Right lobe of liver (tissue), 6 donors: ENCODE results near the gene TNKS1BP1. TPM values are rescaled to one million over a fixed set of nuclear protein-coding genes. Genes with fewer than 3 reads are reported as not detected.
A peak's percentile ranks its signal among the peaks of the same experiment; 100 is the strongest.

Experiments
- ATAC-seq, 4 donors: fragments of 200-7000 bp; cut with Tn5 transposase; one replicate each; pipeline ENCODE4 v1.9.1; 2020; ENCODE audit warnings: mild to moderate bottlenecking in 4 of 4, moderate library complexity in 4 of 4
- DNase-seq, 3 donors: peaks; one replicate each; pipeline ENCODE4 v3.0.0-alpha.2; 2020
- H3K27ac ChIP-seq, 3 donors: fragments of 200-600 bp; one replicate each; pipeline ENCODE4 v1.8.0; 2022
- H3K27me3 ChIP-seq, 2 donors: fragments of 200-600 bp; one replicate each; pipeline ENCODE4 v1.8.0; 2022
- H3K36me3 ChIP-seq, 4 donors: fragments of 200-600 bp; sonication (generic) in 1 of 4; one replicate each; pipeline versions ENCODE4 v1.5.1 to v1.8.0; 2017 to 2022; ENCODE audit warnings: control low read depth in 1 of 4
- H3K4me1 ChIP-seq, 4 donors: fragments of 200-600 bp; sonication (generic) in 1 of 4; one replicate each; pipeline versions ENCODE4 v1.5.1 to v1.8.0; 2017 to 2022; ENCODE audit warnings: control low read depth in 1 of 4
- H3K4me3 ChIP-seq, 3 donors: fragments of 200-600 bp; one replicate each; pipeline ENCODE4 v1.8.0; 2022
- H3K9me3 ChIP-seq, 4 donors: fragments of 200-600 bp; sonication (generic) in 1 of 4; one replicate each; pipeline versions ENCODE4 v1.5.1 to v1.8.0; 2017 to 2022; ENCODE audit warnings: control low read depth in 1 of 4
- CTCF ChIP-seq, 4 donors: fragments of 200-600 bp in 3 of 4; fragments of 450-650 bp in 1 of 4; IDR thresholded peaks; one replicate each; pipeline versions ENCODE4 v1.5.1 to v1.8.0; 2016 to 2022; ENCODE audit warnings: antibody characterized with exemption in 4 of 4, mild to moderate bottlenecking in 2 of 4
- POLR2A ChIP-seq: fragments of 450-650 bp; IDR thresholded peaks from one replicate; pipeline ENCODE4 v1.6.1; 2017; ENCODE audit warnings: antibody characterized with exemption, mild to moderate bottlenecking
- WGBS: methylation state at CpG from one replicate; pipeline ENCODE4 v1.1.6; 2018; ENCODE audit warnings: low coverage, low lambda C conversion rate; ENCODE audit not compliant: insufficient coverage; ENCODE audit errors: missing lambda C conversion rate; 5-methylcytosine and 5-hydroxymethylcytosine counted together
- intact Hi-C, 2 donors: fragments of 100-400 bp; cut with DNase I; formaldehyde crosslinking; loops; one replicate each; pipeline versions ENCODE4 v1.11.2 to v1.14.1; 2022
- total RNA-seq, 6 experiments: library from RNA; depleted of rRNA in 2 of 6; stranded (reverse); fragments of >200 nt in 2 of 6; fragmentation: NEBNext Ultra II Directional in 3 of 6; extraction: Animal tissue kit (Norgen Biotek cat#: 25700) in 3 of 6; gene quantifications; one replicate each; pipeline versions ENCODE4 v1.1.0 to v1.2.4, GENCODE V29; 2016 to 2023
- donor health status: DM: no; HTN: yes; CAD: no.
- donor health status: DM: no; HTN: no; CAD: no.
- donor health status: DM: no; HTN: no; CAD: no.
- donor health status: DM: no; HTN: yes; CAD: no.
- donor health status: DM: no; HTN: yes; CAD: no.

The TNKS1BP1 gene
- total RNA-seq, 6 experiments from 2014 or later = 52.4 to 124 (median 92.7) TPM

GRCh38 chr11:57306940-57307565, 17.7 kb downstream of the TNKS1BP1 start:
- intact Hi-C loops = no loop called here
- Histone ChIP-seq H3K36me3 (peaks cover 0 to 19% (median 11%) of the 10 kb centered on the region in 4 donors), H3K27me3 (no peaks in the 10 kb centered on the region), H3K4me3 (peak overlapping the region in 2 of 3 donors; percentile 23 to 29), H3K9me3 (no peaks in the 10 kb centered on the region), H3K27ac (peak overlapping the region; percentile 11 to 73 (median 59)), H3K4me1 (peaks cover 0 to 67% (median 34%) of the 10 kb centered on the region in 4 donors)
- TF ChIP-seq CTCF (IDR thresholded peaks at IDR 0.05) (no peak), POLR2A (no peak)
- ATAC-seq (no peak), DNase-seq (no peak)
- WGBS = 38% methylated on average over 5 of the region's 9 CpGs

GRCh38 chr11:57306161-57306876, 18.4 kb downstream of the TNKS1BP1 start:
- H3K4me3 ChIP-seq = peak overlapping the region in 2 of 3 donors; percentile 23 to 29
- H3K4me1 ChIP-seq = peaks cover 0 to 61% (median 31%) of the 10 kb centered on the region in 4 donors
- no peaks in the 10 kb centered on the region for H3K9me3 ChIP-seq
- WGBS = 24% methylated on average over 12 of the region's 15 CpGs
- H3K36me3 ChIP-seq = peaks cover 0 to 26% (median 15%) of the 10 kb centered on the region in 4 donors
- peak overlapping the region; percentile 54 to 73 (median 59) for H3K27ac ChIP-seq
- TF ChIP-seq CTCF (IDR thresholded peaks at IDR 0.05) = no peak
- TF ChIP-seq POLR2A = no peak
- intact Hi-C loops = no loop called here
- H3K27me3 ChIP-seq = no peaks in the 10 kb centered on the region
- DNase-seq (peak in 1 of 3 donors; percentile 73), ATAC-seq (peak; percentile 23 to 35 (median 30))

- peaks cover 0 to 57% (median 31%) of the 10 kb centered on the region in 4 donors for H3K4me1 ChIP-seq
- H3K4me3 ChIP-seq = peak overlapping the region in 1 of 3 donors; percentile 29
- peak overlapping the region in 2 of 3 donors; percentile 54 to 73 for H3K27ac ChIP-seq
- TF ChIP-seq CTCF (IDR thresholded peaks at IDR 0.05) = no peak
- TF ChIP-seq POLR2A = no peak
- no peak for ATAC-seq
- 46% methylated on average over 8 of the region's 8 CpGs for WGBS
- intact Hi-C loops = no loop called here
- no peak for DNase-seq
- no peaks in the 10 kb centered on the region for H3K9me3 ChIP-seq
- no peaks in the 10 kb centered on the region for H3K27me3 ChIP-seq
- peaks cover 0 to 34% (median 19%) of the 10 kb centered on the region in 4 donors for H3K36me3 ChIP-seq
Observed at GRCh38 chr11:57305523-57305922, 19.2 kb downstream of the TNKS1BP1 start.

GRCh38 chr11:57303990-57304579, 20.7 kb downstream of the TNKS1BP1 start:
- H3K4me3 ChIP-seq = no peak overlapping the region
- no peak overlapping the region for H3K27ac ChIP-seq
- no peaks in the 10 kb centered on the region for H3K27me3 ChIP-seq
- ATAC-seq = no peak
- no peak for DNase-seq
- peaks cover 0 to 39% (median 25%) of the 10 kb centered on the region in 4 donors for H3K36me3 ChIP-seq
- 82% methylated on average over 8 of the region's 8 CpGs for WGBS
- H3K9me3 ChIP-seq = no peaks in the 10 kb centered on the region
- H3K4me1 ChIP-seq = peaks cover 0 to 43% (median 21%) of the 10 kb centered on the region in 4 donors
- TF ChIP-seq POLR2A = no peak
- TF ChIP-seq CTCF (IDR thresholded peaks at IDR 0.05) = no peak
- intact Hi-C loops = no loop called here
